ENCODE data around the gene AKT1. TPM values are rescaled to one million over a fixed set of nuclear protein-coding genes. Genes with fewer than 3 reads are reported as not detected.
"Not testable (repeated sequence)": the region's sequence is repeated elsewhere in the genome, so short reads cannot be mapped to it uniquely, and the experiment has no call there.

AKT1 gene
- polyA plus RNA-seq, 1 donor = 97.5 TPM

- no peak for DNase-seq
- no peak overlapping the region for H3K4me3 ChIP-seq (ENCODE audit: low read length)
These were observed 23.2 kb upstream of the AKT1 start for GRCh38 chr14:104818714-104819161.

DNA sequence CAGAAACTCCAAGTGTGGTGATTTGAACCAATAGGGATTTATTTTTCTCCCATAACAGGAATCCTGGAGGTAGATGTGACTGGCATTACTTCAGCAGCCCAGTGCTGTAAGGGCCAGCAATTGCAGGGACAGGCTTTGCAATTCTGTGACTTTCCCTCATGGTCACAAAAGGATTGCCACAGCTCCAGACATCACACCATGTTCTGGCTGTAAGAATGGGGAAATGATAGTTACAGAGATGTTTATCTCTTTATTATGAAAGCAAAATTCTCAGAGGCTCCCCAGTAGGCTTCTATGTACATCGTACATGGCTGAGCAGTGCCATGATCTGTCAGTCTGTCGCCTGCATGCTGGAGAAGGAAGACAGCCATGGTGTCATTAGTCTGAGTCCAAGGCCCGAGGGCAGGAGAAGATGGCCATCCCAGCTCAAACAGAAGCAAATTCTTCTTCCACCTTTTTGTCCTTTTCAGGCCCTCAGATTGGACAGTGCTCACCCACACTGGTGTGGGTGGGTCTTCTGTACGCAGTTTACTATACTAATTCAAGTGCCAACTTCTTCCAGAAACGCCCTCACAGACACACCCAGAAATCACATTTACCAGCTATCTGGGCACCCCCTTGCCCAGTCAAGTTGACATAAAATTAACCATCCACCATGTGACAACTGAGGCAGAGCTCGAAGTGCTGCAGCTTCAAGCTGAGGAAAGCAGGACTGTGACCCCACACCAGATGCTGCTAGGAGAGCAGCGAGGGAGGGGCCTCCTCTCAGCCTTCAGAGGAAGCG is 22.6 kb upstream of the AKT1 start:
- Histone ChIP-seq H3K27ac (ENCODE audit: low read length) (no peak overlapping the region), H3K36me3 (ENCODE audit: control insufficient read depth, insufficient read depth, low read length) (no peaks in the 10 kb centered on the region), H3K27me3 (ENCODE audit: control insufficient read depth, insufficient read depth, low read length) (no peaks in the 10 kb centered on the region), H3K4me3 (ENCODE audit: low read length) (no peak overlapping the region), H3K9me3 (ENCODE audit: control insufficient read depth, low read depth, low read length) (peaks cover 4% of the 10 kb centered on the region), H3K4me1 (ENCODE audit: control insufficient read depth, insufficient read depth, low read length) (peaks cover 8% of the 10 kb centered on the region)
- no peak for DNase-seq
- WGBS (ENCODE audit: insufficient coverage, low lambda C conversion rate) = no CpG with 5 or more reads among the region's 8 CpGs

More at GRCh38 chr14:104818714-104819161, 23.2 kb upstream of the AKT1 start:
- H3K27ac ChIP-seq (ENCODE audit: low read length) = no peak overlapping the region
- no CpG with 5 or more reads among the region's 9 CpGs for WGBS (ENCODE audit: insufficient coverage, low lambda C conversion rate)
- H3K4me1 ChIP-seq (ENCODE audit: control insufficient read depth, insufficient read depth, low read length) = peaks cover 8% of the 10 kb centered on the region
- no peaks in the 10 kb centered on the region for H3K27me3 ChIP-seq (ENCODE audit: control insufficient read depth, insufficient read depth, low read length)
- peaks cover 4% of the 10 kb centered on the region for H3K9me3 ChIP-seq (ENCODE audit: control insufficient read depth, low read depth, low read length)
- no peaks in the 10 kb centered on the region for H3K36me3 ChIP-seq (ENCODE audit: control insufficient read depth, insufficient read depth, low read length)

DNA sequence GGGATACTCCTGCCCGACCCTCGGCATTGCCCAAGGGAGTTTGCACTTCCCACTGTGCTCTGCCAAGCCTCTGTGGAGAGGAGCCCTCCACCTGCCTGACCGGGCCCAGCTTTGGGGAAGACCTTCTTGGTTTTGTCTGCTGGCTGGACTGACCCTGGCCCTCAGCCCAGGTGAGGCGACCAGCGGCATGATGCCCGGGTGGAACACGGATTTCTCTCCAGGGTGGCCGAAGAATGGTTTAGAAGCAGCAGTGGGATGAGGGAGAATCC is 21.0 kb upstream of the AKT1 start:
- Histone ChIP-seq H3K9me3 (ENCODE audit: control insufficient read depth, low read depth, low read length) (peaks cover 4% of the 10 kb centered on the region), H3K4me3 (ENCODE audit: low read length) (peak overlapping the region; percentile 92), H3K36me3 (ENCODE audit: control insufficient read depth, insufficient read depth, low read length) (no peaks in the 10 kb centered on the region), H3K27ac (ENCODE audit: low read length) (peak overlapping the region; percentile 84), H3K4me1 (ENCODE audit: control insufficient read depth, insufficient read depth, low read length) (peaks cover 8% of the 10 kb centered on the region), H3K27me3 (ENCODE audit: control insufficient read depth, insufficient read depth, low read length) (no peaks in the 10 kb centered on the region)
- DNase-seq = no peak
- no CpG with 5 or more reads among the region's 8 CpGs for WGBS (ENCODE audit: insufficient coverage, low lambda C conversion rate)

GRCh38 chr14:104814701-104815100 is 19.2 kb upstream of the AKT1 start:
- H3K9me3 ChIP-seq (ENCODE audit: control insufficient read depth, low read depth, low read length); H3K4me1 ChIP-seq (ENCODE audit: control insufficient read depth, insufficient read depth, low read length); H3K36me3 ChIP-seq (ENCODE audit: control insufficient read depth, insufficient read depth, low read length); DNase-seq; H3K27me3 ChIP-seq (ENCODE audit: control insufficient read depth, insufficient read depth, low read length): not testable (repeated sequence)
- peak overlapping the region; percentile 84 for H3K27ac ChIP-seq (ENCODE audit: low read length)
- H3K4me3 ChIP-seq (ENCODE audit: low read length) = peak overlapping the region; percentile 92
- WGBS (ENCODE audit: insufficient coverage, low lambda C conversion rate) = no CpG with 5 or more reads among the region's 15 CpGs

DNA sequence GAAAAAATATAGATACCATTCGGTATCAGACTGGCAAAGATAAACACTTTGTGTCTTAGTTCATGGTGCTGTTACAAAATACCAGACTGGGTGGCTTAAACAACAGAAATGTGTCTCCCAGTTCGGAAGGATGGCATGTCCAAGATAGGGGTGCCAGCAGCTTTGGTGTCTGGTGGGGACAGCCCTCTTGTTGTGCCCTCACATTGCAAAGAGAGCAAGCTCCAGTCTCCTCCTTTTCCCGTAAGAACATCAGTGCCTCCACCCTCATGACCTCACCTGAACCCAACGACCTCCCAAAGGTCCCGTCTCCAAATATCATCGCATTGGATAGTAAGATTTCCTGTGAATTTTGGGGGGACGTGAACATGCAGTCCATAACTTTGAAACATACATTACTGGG is 17.7 kb upstream of the AKT1 start:
- Histone ChIP-seq H3K36me3 (ENCODE audit: control insufficient read depth, insufficient read depth, low read length) (no peaks in the 10 kb centered on the region), H3K4me1 (ENCODE audit: control insufficient read depth, insufficient read depth, low read length) (peaks cover 8% of the 10 kb centered on the region), H3K9me3 (ENCODE audit: control insufficient read depth, low read depth, low read length) (peaks cover under 1% of the 10 kb centered on the region), H3K4me3 (ENCODE audit: low read length) (no peak overlapping the region), H3K27me3 (ENCODE audit: control insufficient read depth, insufficient read depth, low read length) (no peaks in the 10 kb centered on the region), H3K27ac (ENCODE audit: low read length) (no peak overlapping the region)
- no peak for DNase-seq
- WGBS (ENCODE audit: insufficient coverage, low lambda C conversion rate) = 75% methylated on average over 1 of the region's 7 CpGs

- 100% methylated on average over 1 of the region's 11 CpGs for WGBS (ENCODE audit: insufficient coverage, low lambda C conversion rate)
- DNase-seq = no peak
- Histone ChIP-seq H3K9me3 (ENCODE audit: control insufficient read depth, low read depth, low read length) (no peaks in the 10 kb centered on the region), H3K4me1 (ENCODE audit: control insufficient read depth, insufficient read depth, low read length) (peaks cover 2% of the 10 kb centered on the region), H3K27me3 (ENCODE audit: control insufficient read depth, insufficient read depth, low read length) (no peaks in the 10 kb centered on the region), H3K36me3 (ENCODE audit: control insufficient read depth, insufficient read depth, low read length) (no peaks in the 10 kb centered on the region), H3K27ac (ENCODE audit: low read length) (no peak overlapping the region), H3K4me3 (ENCODE audit: low read length) (no peak overlapping the region)
These were observed 14.8 kb upstream of the AKT1 start for GRCh38 chr14:104810316-104810715.

DNA sequence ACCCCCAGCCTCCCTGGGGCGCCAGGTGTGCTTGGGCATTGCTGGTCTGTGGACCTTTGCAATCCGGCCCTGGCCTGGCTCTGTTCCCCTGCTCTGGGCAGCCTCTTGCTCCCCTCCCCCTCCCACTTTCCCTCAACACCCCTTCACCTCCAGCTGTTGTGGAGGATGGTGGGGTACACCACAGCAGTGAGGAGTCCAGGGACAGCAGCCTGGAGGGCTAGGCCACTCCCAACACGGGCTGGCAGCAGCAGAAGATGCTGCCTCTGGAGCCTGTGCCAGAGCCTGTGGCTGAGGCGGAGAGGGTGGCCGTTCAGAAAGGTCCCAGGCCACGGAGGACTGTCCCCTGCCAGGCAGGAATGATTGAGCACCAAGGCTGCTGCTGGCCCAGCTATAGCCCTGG is 12.9 kb upstream of the AKT1 start:
- no peaks in the 10 kb centered on the region for H3K36me3 ChIP-seq (ENCODE audit: control insufficient read depth, insufficient read depth, low read length)
- H3K9me3 ChIP-seq (ENCODE audit: control insufficient read depth, low read depth, low read length) = no peaks in the 10 kb centered on the region
- no peak overlapping the region for H3K27ac ChIP-seq (ENCODE audit: low read length)
- H3K27me3 ChIP-seq (ENCODE audit: control insufficient read depth, insufficient read depth, low read length) = no peaks in the 10 kb centered on the region
- no peaks in the 10 kb centered on the region for H3K4me1 ChIP-seq (ENCODE audit: control insufficient read depth, insufficient read depth, low read length)
- WGBS (ENCODE audit: insufficient coverage, low lambda C conversion rate) = no CpG with 5 or more reads among the region's 6 CpGs
- H3K4me3 ChIP-seq (ENCODE audit: low read length) = no peak overlapping the region
- DNase-seq = no peak

- Histone ChIP-seq H3K4me1 (ENCODE audit: control insufficient read depth, insufficient read depth, low read length) (peaks cover 11% of the 10 kb centered on the region), H3K27ac (ENCODE audit: low read length) (no peak overlapping the region), H3K4me3 (ENCODE audit: low read length) (no peak overlapping the region), H3K27me3 (ENCODE audit: control insufficient read depth, insufficient read depth, low read length) (no peaks in the 10 kb centered on the region), H3K9me3 (ENCODE audit: control insufficient read depth, low read depth, low read length) (peaks cover 2% of the 10 kb centered on the region), H3K36me3 (ENCODE audit: control insufficient read depth, insufficient read depth, low read length) (no peaks in the 10 kb centered on the region)
- 100% methylated on average over 1 of the region's 10 CpGs for WGBS (ENCODE audit: insufficient coverage, low lambda C conversion rate)
- DNase-seq = no peak
These were observed 11.3 kb upstream of the AKT1 start for GRCh38 chr14:104806625-104807465.

GRCh38 chr14:104805941-104806624 is 10.5 kb upstream of the AKT1 start:
- no peak for DNase-seq
- peaks cover 2% of the 10 kb centered on the region for H3K9me3 ChIP-seq (ENCODE audit: control insufficient read depth, low read depth, low read length)
- no peak overlapping the region for H3K27ac ChIP-seq (ENCODE audit: low read length)
- 69% methylated on average over 2 of the region's 14 CpGs for WGBS (ENCODE audit: insufficient coverage, low lambda C conversion rate)
- H3K4me1 ChIP-seq (ENCODE audit: control insufficient read depth, insufficient read depth, low read length) = peaks cover 19% of the 10 kb centered on the region
- no peak overlapping the region for H3K4me3 ChIP-seq (ENCODE audit: low read length)
- no peaks in the 10 kb centered on the region for H3K36me3 ChIP-seq (ENCODE audit: control insufficient read depth, insufficient read depth, low read length)
- H3K27me3 ChIP-seq (ENCODE audit: control insufficient read depth, insufficient read depth, low read length) = no peaks in the 10 kb centered on the region

- no peak for DNase-seq
- WGBS (ENCODE audit: insufficient coverage, low lambda C conversion rate) = no CpG with 5 or more reads among the region's 3 CpGs
- Histone ChIP-seq H3K36me3 (ENCODE audit: control insufficient read depth, insufficient read depth, low read length) (no peaks in the 10 kb centered on the region), H3K4me3 (ENCODE audit: low read length) (no peak overlapping the region), H3K4me1 (ENCODE audit: control insufficient read depth, insufficient read depth, low read length) (peaks cover 19% of the 10 kb centered on the region), H3K27me3 (ENCODE audit: control insufficient read depth, insufficient read depth, low read length) (no peaks in the 10 kb centered on the region), H3K27ac (ENCODE audit: low read length) (no peak overlapping the region), H3K9me3 (ENCODE audit: control insufficient read depth, low read depth, low read length) (peaks cover 2% of the 10 kb centered on the region)
These were observed 9.8 kb upstream of the AKT1 start for GRCh38 chr14:104805326-104805678.

Data from large intestine (tissue), 3 donors.